ENCODE measurements around the gene SLC25A15.
A peak's percentile ranks its signal among the peaks of the same experiment; 100 is the strongest.

GRCh38 chr13:40789275-40790153, at the start of gene SLC25A15:
- TF ChIP-seq MAX (IDR thresholded peaks at IDR 0.05; ENCODE audit: low read depth) (peak; percentile 85), CTCF (IDR thresholded peaks at IDR 0.05) (no peak; the same call in 1 of the 2 replicates), TAF1 (IDR thresholded peaks at IDR 0.05; ENCODE audit: borderline replicate concordance, low read depth, low read length) (peak; percentile 60), POLR2AphosphoS5 (IDR thresholded peaks at IDR 0.05; ENCODE audit: low read depth, low read length) (peak; percentile 78), USF1 (IDR thresholded peaks at IDR 0.05; ENCODE audit: borderline replicate concordance, low read depth) (0 out of 2 replicates have a peak, but pooled peaks have one; percentile 16), PBX3 (IDR thresholded peaks at IDR 0.05) (no peak), RAD21 (IDR thresholded peaks at IDR 0.05; ENCODE audit: low read length) (peak; percentile 60), SIN3A (IDR thresholded peaks at IDR 0.05; ENCODE audit: borderline replicate concordance, low read depth, low read length) (no peak), YY1 (IDR thresholded peaks at IDR 0.05; ENCODE audit: low read depth) (no peak)

Measured in SK-N-SH (cell line).